Measurements from ENCODE around the gene SLC4A8. TPM values are rescaled to one million over a fixed set of nuclear protein-coding genes. Genes with fewer than 3 reads are reported as not detected.

Gene SLC4A8
- polyA plus RNA-seq, 3 donors, result 2.8 to 5.2 (median 4.3) TPM

DNA sequence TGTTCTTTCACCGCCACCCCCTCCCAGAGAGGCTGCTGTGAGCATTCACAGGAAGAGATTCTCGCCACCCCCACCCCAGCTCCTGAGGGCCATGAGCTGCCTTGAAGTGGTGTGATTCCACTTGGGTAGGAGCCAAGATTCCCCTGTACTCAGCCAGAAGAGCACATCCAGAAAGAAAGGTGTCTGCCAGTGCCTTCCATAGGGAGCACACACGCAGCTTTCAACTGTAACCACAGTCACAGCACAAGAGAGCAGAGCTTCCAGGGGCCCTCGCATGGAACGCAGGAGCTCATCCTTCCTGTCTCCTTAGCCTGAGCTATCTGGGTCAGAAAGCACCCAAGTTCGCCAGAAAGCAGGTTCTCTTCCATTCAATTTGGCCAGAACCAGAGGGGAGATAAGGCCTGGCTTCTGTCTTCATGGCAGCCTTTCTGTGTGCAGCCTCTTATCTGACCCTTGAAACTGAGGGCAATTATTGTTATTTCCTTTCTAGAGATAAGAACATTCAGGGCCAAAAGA is 99.8 kb downstream of the SLC4A8 start:
- DNase-seq, result no peak

DNA sequence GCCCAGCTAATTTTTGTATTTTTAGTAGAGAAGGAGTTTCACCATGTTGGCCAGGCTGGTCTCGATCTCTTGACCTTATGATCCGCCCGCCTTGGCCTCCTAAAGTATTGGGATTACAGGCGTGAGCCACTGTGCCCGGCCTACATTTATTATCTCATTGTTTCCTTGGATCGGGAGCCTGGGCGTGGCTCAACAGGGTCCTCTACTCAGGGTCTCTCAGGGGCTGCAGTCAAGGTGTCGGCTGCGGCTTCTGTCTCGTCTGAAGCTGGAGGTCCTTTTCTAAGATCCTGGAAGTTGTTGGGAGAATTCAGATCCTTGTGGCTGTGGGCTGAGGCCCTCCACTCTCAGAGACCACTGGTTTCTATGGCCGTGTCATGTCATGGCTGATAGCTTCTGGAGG is 100.9 kb downstream of the SLC4A8 start:
- DNase-seq, result no peak

DNA sequence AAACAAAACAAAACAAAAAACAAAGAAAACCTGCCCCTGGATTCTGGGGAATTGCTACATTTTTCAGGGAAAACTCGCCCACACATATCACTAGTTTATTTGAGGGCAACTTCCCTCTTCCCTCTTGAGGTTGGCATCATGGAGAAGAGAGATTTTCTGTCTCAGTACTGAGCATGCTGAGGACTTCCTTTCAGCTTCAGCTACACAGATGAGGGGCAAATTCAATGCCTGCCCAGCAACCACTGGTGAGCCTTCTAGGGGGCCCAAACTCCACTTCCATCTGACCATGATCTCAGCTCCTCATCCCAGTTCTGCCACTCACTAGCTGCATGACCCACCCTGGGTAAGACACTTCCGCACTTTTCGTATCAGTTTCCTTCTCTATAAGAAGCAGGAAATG is 103.3 kb downstream of the SLC4A8 start:
- DNase-seq, result no peak

DNA sequence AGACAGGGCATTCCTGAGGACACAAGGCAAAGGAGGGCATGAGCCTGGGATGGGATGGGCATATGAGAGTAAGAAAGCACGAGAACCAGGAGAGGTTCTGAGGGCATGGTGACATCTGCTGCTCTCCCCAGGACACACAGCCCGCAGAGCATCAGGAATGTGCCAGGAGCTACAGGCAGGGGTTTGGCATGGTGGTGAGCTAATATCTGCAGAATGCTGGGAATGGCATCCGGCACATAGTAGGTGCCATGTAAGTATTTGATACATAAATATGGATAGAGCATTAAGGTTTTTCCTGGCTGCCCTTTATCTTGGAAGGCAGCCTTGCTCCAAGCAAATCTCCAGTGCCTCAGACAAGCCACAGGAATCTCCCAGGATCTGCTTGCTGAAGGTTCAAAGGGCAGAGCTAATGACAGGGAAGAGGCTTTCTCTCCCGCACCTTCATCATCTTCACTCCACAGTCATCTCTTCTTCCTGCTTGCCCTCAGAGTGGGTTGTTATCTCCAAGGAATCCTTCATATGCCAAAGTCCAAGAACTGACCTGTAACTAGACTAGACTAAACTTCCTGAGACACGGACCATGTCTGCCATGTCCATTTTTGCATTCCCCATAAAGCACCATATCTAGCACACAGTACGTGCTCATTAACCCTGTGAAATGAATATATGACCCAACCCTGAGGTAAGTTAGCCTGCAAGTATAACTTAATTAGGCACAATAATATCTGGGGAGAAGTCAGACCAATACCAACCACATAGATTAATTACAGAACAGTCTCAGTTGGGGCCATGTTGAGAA is 104.4 kb downstream of the SLC4A8 start:
- no peak for DNase-seq

DNA sequence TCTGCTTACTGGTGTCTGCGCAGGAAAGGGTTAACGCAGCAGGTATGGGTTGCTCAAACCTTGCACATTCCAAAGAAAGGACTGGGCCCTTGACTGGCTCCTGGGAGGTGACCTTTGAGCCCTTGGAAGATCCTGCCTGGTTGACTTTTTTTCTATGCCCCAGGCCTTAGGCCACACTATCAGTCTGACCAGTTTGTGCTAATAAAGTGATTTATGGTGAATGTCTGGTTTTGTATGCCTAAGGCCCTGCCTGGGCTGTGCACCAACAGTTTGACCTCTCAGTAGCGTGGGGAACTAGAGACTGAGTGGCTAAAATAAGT is 105.0 kb downstream of the SLC4A8 start:
- DNase-seq, result no peak

DNA sequence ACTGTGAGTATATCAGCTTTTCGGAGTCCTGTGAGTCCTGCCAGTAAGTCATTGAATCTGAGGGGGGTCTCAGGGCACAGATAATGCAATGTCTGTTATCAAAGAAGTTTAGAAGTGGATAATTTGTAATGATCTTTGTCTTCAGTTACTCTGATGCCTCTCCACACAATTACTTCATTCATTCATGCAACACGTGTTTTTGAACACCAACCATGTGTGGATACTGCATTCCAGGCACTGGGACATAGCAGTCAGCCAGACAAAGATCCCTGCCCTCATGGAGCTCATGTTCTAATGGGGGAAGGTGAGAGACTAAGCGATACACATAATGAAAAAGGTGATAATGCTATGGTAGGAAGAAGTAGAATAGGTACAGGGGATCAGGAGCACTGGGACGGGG is 105.6 kb downstream of the SLC4A8 start:
- DNase-seq, result no peak

DNA sequence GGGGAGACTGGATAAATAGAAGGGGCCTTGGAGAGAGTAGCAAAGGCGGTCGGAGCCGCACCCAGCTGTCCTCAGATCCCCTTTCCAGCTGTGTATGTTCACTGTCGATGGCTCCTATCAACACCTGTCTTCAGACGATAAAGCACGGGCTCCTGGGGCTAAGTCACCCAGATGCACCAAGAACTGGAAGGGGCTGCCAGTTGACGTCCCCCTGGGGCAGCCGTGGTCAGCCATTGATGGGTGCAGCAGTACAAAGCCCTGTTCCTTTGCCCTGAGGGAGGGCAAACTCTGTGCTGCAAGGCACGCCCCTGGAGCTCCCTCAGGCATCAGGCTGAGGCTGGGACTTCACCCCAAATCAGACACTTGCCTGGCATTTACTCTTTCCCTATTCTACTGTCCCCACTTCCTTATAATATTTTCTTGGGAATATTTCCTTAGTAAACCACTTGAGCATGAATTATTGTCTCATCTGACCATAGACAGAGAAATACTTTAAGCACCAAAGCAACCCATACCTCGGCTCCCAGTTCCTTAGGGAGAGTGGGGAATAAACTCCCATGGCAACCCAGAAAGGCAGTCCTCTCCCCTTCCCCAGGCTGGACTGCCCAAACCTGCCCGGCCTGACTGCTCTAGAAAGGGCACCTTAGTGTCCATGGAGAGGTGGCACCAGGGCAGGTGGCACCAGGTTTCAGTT is 106.8 kb downstream of the SLC4A8 start:
- DNase-seq, result no peak

DNA sequence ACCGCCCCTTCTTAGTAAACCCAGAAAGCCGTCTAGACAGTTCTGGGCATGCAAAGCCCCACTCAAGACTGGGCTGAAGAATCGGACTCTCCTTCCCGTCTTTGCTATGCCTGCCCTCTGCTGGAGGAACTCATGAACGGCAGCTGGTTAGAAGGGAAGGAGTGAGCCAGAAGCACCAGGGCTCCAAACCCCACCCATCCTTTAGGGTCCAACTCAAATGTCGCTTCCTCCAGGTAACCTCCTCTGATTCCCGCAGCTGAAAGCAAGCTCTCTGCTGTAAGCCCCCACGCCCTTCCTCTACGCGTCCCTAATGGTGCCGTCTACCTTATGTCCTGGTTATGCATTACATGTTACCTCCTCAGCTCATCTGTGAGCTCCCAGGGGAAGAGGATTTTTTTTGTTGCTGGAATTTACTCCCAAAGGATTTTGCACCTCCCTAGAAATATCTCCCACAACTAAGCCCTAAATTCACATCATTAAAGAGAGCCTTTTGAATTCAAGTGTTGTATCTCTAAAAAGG is 107.4 kb downstream of the SLC4A8 start:
- peak; percentile 74 for DNase-seq

DNA sequence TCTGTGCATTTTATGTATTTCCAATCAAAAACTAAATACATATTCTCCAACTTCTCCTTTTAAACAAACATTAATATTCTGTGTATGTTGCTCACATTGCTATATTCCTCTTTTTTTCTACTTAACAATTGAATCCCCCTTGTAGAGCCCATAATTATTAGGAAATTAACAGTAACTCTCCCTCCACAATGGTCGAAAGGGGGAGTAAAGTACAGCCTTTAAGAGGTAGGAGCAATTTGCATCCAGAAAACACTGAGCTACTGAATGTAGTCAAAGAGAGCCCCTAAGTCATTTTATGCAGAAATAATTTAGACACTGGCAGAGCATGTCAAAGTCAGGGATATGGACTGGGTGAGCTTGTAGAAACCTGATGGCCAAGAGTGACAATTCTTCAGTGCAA is 109.2 kb downstream of the SLC4A8 start:
- DNase-seq, result peak; percentile 15

DNA sequence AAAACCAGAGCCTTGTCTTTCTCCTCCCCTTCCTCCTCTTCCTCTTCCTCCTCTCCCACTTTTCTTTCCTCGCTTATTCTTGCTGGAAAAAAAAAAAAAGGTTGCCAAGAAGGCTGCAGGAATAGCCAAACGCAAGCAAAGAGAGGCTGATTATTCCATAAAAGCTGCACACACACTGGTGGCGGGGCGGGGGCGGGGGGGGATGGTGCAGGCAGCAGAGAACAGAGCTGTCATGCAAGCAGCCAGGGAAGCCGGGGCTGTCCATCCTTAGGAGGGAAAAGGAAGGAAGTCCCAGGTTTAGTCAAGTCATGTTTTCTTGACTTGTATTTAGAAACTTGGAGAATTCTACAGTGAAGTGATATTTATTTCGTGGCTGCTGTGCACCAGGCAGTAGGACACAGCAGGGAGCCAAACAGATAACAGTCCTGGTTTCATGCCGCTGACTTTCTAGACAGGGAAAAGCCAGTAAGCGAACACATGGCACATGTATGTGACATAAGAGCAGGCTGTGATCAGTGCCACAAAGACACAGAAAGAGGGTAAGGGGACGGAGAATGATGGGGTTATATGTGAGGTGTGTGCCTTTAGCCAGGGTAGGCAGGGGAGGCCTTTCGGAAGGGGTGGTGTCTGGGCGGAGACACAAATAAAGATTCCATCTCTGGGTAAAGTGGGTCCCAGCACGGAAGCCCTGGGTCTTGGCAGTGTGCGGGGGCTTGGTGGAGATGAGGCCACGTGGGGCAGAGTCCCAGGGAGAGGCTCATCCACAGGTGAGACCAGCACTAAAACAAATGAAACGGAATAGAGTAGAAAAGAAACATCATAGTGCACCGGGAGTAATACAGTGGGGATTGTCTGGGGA is 109.8 kb downstream of the SLC4A8 start:
- DNase-seq, result no peak

DNA sequence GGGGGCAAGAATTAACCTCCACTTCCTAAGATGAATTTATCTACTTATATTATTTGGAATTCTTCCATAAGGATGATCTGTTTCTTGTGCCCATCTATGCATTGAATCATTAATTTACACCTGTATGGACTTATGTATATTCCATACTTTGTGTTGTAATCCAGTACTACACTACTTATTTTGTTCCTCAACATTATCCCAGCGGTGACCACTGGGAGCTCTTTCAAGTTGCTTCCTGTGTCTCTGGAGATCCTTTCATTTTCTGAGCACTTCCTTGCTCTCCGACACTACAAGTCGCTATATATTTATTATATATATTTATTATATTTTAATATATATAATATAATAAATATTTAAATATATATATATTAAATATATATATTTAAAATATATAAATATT is 111.5 kb downstream of the SLC4A8 start:
- no peak for DNase-seq

DNA sequence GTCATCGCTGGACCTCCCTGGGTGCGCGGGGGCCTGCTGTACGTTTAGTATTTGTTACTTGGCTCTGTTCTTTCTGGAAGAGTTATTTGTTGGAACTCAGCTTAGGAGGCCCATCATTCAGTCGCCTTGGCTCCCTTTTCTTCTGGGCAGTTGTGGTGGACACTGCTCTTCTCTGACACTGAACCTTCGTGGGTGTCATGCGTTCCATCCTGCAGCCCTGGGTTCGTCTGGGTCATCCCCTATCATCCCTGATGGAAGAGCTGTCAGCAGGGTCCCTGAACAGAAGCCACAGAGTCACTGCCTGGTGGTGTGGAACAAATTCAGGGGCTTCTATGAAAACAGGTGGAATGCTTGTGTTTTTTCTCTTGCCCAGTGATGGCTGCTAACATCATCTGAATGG is 113.5 kb downstream of the SLC4A8 start:
- no peak for DNase-seq

DNA sequence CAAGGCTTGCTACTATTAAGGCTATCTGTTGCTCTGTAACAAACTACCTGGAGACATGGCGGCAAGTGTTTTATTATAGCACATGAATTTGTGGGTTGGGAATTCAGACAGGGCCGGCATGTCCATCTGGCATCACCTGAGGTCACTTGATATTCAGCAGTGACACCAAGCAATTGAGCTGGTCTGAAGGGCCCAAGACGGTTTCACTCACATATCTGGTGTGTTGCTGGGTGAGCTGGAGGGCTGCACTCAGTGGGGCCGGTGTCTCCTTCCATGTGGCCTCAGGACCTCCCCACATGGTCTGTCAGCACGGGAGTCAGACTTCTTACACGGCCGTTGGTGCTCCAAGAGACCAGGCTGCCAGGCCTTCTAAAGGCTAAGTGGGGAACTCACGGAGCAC is 114.0 kb downstream of the SLC4A8 start:
- no peak for DNase-seq

DNA sequence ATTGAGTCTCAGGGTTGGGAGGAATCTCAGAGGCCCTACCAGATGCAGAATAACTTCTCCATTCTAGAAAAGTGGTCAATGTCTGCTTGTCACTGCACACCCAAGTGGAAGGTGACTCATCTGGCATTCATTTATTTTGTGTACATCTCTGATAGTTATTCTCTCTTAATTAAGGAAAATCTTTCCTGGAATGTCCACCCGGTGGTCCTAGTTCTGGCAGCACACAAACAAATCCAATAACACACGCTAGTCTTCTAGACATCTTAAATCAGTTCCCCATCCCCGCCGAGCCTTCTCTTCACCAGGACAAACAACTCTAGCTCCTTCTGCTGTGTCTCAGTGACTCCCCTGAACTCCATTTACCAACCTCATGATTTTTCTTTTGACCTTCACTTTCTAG is 116.4 kb downstream of the SLC4A8 start:
- no peak for DNase-seq

DNA sequence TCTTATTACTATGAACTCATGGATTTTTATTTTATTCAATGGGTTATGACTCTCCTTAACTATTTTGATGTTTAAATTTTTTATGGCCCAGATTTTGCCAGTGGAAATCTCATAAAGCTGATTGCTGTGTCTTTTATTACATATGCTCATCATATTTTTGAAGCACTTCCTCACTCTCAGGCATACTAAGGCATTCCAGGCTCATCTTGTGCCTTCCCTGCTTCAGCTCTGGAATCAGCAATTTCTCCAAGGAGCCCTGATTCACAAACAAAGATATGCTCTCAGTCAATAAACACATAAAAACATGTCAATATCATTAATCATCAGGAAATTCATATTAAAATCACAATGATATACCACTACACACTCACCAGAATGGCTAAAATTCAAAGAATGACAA is 121.5 kb downstream of the SLC4A8 start:
- no peak for DNase-seq

DNA sequence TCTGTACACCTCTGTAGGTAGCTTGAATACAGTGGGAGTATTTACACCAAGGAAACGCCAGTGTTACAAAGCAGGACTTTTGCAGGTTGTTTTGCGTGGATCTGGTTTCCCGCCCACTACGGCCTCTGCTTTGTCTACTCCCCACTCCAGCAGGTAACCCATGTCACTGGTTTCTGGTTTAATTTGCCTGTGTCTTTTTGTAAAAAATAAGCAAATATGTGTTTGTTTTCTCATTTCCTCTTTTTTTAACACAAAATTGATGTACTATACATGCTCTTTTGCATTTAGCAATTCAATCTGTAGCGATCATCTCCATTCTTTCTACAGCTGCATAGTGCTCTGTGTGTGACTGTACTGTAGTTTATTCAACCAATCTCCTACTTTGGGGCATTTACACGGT is 123.0 kb downstream of the SLC4A8 start:
- DNase-seq, result no peak

DNA sequence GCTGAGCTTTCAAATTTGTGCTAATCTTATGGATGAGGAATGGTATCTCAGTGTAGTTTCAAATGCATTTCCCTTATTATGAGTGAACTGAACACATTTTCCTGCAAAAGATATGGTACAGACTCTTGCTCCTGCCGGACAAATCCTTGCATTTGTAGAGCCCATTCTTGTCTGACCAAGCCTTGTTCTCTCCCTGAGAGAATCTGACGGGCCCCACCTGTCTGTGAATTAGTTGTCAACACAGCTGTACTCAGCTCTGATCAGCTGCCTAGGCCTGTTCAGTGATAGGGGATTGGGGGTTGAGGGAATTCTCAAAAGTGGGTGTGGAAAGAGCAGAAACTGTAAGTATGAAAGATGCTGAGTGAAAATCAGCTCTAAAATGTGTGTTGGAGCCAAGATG is 123.6 kb downstream of the SLC4A8 start:
- DNase-seq, result no peak

DNA sequence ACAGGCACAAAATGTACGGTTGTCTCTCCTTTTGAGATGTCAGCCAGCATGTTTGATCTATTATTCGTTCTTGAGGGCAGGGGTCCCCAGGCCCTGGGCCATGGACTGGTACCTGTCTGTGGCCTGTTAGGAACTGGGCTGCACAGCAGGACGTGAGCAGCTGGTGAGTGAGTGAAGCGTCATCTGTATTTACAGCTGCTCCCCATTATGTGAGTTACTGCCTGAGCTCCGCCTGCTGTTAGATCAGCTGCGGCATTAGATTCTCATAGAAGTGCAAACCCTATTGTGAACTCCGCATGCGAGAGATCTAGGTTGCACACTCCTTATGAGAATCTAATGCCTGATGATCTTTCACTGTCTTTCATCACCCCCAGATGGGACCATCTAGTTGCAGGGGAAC is 125.0 kb downstream of the SLC4A8 start:
- DNase-seq, result no peak
